ENCODE results near the gene PARVA.

DNA sequence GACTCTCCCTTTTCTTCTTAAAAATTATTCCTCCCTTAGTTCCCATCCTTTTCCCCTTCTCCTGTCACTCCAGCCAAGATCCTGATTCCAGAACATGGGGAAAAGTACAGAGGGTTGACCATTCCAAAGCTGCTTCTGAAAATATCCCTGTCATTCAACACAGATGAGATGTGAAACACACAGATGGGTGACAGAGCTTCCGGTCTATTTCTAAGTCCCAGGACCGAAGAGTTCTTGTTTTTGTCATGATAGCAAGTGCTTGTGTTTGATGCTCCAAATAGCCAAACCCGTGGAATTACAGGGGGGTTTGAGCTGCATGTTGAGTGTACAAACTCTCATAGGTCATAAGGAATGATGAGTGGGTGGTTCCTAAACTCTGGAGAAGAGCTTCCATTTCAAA is 57.9 kb downstream of the PARVA start:
- TF ChIP-seq POLR2AphosphoS5 (IDR thresholded peaks at IDR 0.05; ENCODE audit: low read depth, low read length) (no peak), SIN3A (IDR thresholded peaks at IDR 0.05; ENCODE audit: borderline replicate concordance, insufficient read depth, low read depth, low read length) (no peak)
- TF ChIP-seq, protein P1, sequence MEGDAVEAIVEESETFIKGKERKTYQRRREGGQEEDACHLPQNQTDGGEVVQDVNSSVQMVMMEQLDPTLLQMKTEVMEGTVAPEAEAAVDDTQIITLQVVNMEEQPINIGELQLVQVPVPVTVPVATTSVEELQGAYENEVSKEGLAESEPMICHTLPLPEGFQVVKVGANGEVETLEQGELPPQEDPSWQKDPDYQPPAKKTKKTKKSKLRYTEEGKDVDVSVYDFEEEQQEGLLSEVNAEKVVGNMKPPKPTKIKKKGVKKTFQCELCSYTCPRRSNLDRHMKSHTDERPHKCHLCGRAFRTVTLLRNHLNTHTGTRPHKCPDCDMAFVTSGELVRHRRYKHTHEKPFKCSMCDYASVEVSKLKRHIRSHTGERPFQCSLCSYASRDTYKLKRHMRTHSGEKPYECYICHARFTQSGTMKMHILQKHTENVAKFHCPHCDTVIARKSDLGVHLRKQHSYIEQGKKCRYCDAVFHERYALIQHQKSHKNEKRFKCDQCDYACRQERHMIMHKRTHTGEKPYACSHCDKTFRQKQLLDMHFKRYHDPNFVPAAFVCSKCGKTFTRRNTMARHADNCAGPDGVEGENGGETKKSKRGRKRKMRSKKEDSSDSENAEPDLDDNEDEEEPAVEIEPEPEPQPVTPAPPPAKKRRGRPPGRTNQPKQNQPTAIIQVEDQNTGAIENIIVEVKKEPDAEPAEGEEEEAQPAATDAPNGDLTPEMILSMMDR (IDR thresholded peaks at IDR 0.05), result no peak

Data from Panc1 (cell line).